ENCODE results near the gene AIFM2. TPM values are rescaled to one million over a fixed set of nuclear protein-coding genes. Genes with fewer than 3 reads are reported as not detected.

Gene AIFM2
- total RNA-seq, 5 donors from 2014 or later (not counting 1 experiment from before 2014, with no cell fraction given) = 3.2 to 5.8 (median 5.1) TPM

DNA sequence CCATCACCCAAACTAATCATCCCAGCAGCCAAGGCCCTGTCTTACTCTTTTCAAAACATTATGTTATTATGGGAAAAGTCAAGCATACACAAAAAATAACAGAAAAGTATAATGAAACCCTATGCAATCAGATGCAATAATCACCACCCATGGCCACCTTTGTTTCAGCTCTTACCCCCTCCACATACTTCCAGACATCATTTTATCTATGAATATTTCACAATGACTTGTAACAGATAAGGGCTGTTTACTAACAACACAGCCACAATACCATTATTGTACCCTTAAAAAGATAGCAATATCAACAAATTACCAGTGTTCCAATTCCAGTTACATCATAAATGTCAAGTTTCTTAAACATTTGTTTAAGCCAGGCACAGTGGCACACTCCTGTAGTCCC, 35.2 kb downstream of the AIFM2 start:
- no peak for ATAC-seq (replicated peaks in 1 of 4)
- H3K27ac ChIP-seq (ENCODE audit: low read length) = no peak overlapping the region
- H3K27me3 Mint-ChIP-seq = no peaks in the 10 kb centered on the region
- H3K36me3 ChIP-seq (ENCODE audit: control insufficient read depth in 2 of 2, extremely low read depth in 1 of 2, insufficient read depth in 1 of 2, low read length in 1 of 2) = peaks cover 0 to 57% of the 10 kb centered on the region in 2 donors
- peaks cover 32 to 42% (median 39%) of the 10 kb centered on the region in 3 donors for H3K4me1 Mint-ChIP-seq
- H3K36me3 Mint-ChIP-seq = peaks cover 48% of the 10 kb centered on the region
- H3K9me3 ChIP-seq = no peaks in the 10 kb centered on the region
- H3K4me1 ChIP-seq (ENCODE audit: control insufficient read depth in 1 of 2, extremely low read depth in 1 of 2, insufficient read depth in 2 of 2, low read length in 2 of 2) = peaks cover 12 to 23% of the 10 kb centered on the region in 2 experiments
- H3K27me3 ChIP-seq (replicated peaks in 1 of 2; ENCODE audit: control insufficient read depth in 2 of 2, extremely low read depth in 1 of 2, insufficient read depth in 2 of 2, low read length in 1 of 2) = no peaks in the 10 kb centered on the region
- DNase-seq = no peak
- H3K27ac Mint-ChIP-seq = no peak overlapping the region
- H3K4me3 Mint-ChIP-seq = no peak overlapping the region
- H3K4me3 ChIP-seq (ENCODE audit: control insufficient read depth in 1 of 2, extremely low read depth in 1 of 2, low read length in 1 of 2) = no peak overlapping the region
- H3K9me3 Mint-ChIP-seq = no peaks in the 10 kb centered on the region
- POLR2A ChIA-PET = no interaction called here
- CTCF ChIA-PET = no interaction called here

- Histone ChIP-seq H3K4me1 (ENCODE audit: control insufficient read depth in 1 of 2, extremely low read depth in 1 of 2, insufficient read depth in 2 of 2, low read length in 2 of 2) (peaks cover 13 to 29% of the 10 kb centered on the region in 2 experiments), H3K36me3 (ENCODE audit: control insufficient read depth in 2 of 2, extremely low read depth in 1 of 2, insufficient read depth in 1 of 2, low read length in 1 of 2) (peaks cover 0 to 55% of the 10 kb centered on the region in 2 donors), H3K27me3 (replicated peaks in 1 of 2; ENCODE audit: control insufficient read depth in 2 of 2, extremely low read depth in 1 of 2, insufficient read depth in 2 of 2, low read length in 1 of 2) (no peaks in the 10 kb centered on the region), H3K4me3 (ENCODE audit: control insufficient read depth in 1 of 2, extremely low read depth in 1 of 2, low read length in 1 of 2) (no peak overlapping the region), H3K9me3 (no peaks in the 10 kb centered on the region), H3K27ac (ENCODE audit: low read length) (no peak overlapping the region)
- ChIA-PET CTCF (no interaction called here), POLR2A (no interaction called here)
- peaks cover 38 to 48% (median 45%) of the 10 kb centered on the region in 3 donors for H3K4me1 Mint-ChIP-seq
- H3K27ac Mint-ChIP-seq = no peak overlapping the region
- no peak overlapping the region for H3K4me3 Mint-ChIP-seq
- no peaks in the 10 kb centered on the region for H3K27me3 Mint-ChIP-seq
- DNase-seq (no peak), ATAC-seq (replicated peaks in 1 of 4) (no peak)
- peaks cover 44% of the 10 kb centered on the region for H3K36me3 Mint-ChIP-seq
- 80% methylated on average over 2 of the region's 5 CpGs for WGBS (ENCODE audit: insufficient coverage)
- H3K9me3 Mint-ChIP-seq = no peaks in the 10 kb centered on the region
Observed at GRCh38 chr10:70096705-70097420, 35.8 kb downstream of the AIFM2 start.

- ATAC-seq (replicated peaks in 1 of 4) (no peak), DNase-seq (no peak)
- H3K4me3 Mint-ChIP-seq = no peak overlapping the region
- peak overlapping the region in 1 of 2 donors; percentile 46 for H3K27ac Mint-ChIP-seq
- Histone ChIP-seq H3K27me3 (replicated peaks in 1 of 2; ENCODE audit: control insufficient read depth in 2 of 2, extremely low read depth in 1 of 2, insufficient read depth in 2 of 2, low read length in 1 of 2) (no peaks in the 10 kb centered on the region), H3K36me3 (ENCODE audit: control insufficient read depth in 2 of 2, extremely low read depth in 1 of 2, insufficient read depth in 1 of 2, low read length in 1 of 2) (peaks cover 0 to 48% of the 10 kb centered on the region in 2 donors), H3K9me3 (no peaks in the 10 kb centered on the region), H3K27ac (ENCODE audit: low read length) (no peak overlapping the region), H3K4me3 (ENCODE audit: control insufficient read depth in 1 of 2, extremely low read depth in 1 of 2, low read length in 1 of 2) (no peak overlapping the region), H3K4me1 (ENCODE audit: control insufficient read depth in 1 of 2, extremely low read depth in 1 of 2, insufficient read depth in 2 of 2, low read length in 2 of 2) (peaks cover 17 to 34% of the 10 kb centered on the region in 2 experiments)
- POLR2A ChIA-PET = no interaction called here
- H3K9me3 Mint-ChIP-seq = no peaks in the 10 kb centered on the region
- 100% methylated on average over 1 of the region's 6 CpGs for WGBS (ENCODE audit: insufficient coverage)
- peaks cover 37% of the 10 kb centered on the region for H3K36me3 Mint-ChIP-seq
- CTCF ChIA-PET = interaction anchor here (0.6 to 1.5 kb wide), 4 partner anchors 14 to 97 kb away, joined by 3 to 4 read pairs (median 3); no protein-coding TSS in a partner anchor
- H3K27me3 Mint-ChIP-seq = no peaks in the 10 kb centered on the region
- H3K4me1 Mint-ChIP-seq = peaks cover 42 to 54% (median 49%) of the 10 kb centered on the region in 3 donors
Observed at GRCh38 chr10:70096016-70096704, 36.5 kb downstream of the AIFM2 start.

- no peaks in the 10 kb centered on the region for H3K27me3 Mint-ChIP-seq
- ChIA-PET CTCF (interaction anchor here (0.5 to 2.8 kb wide), 5 partner anchors 10 to 254 kb away, joined by 3 to 30 read pairs (median 5); partner anchors contain the start of gene TYSND1 (in 1 of the 2)), POLR2A (no interaction called here)
- no peaks in the 10 kb centered on the region for H3K9me3 Mint-ChIP-seq
- H3K27ac Mint-ChIP-seq = peak overlapping the region in 1 of 2 donors; percentile 96
- ATAC-seq (replicated peaks in 1 of 4) (no peak), DNase-seq (no peak)
- Histone ChIP-seq H3K27ac (ENCODE audit: low read length) (peak overlapping the region; percentile 88), H3K36me3 (ENCODE audit: control insufficient read depth in 2 of 2, extremely low read depth in 1 of 2, insufficient read depth in 1 of 2, low read length in 1 of 2) (peaks cover 0 to 30% of the 10 kb centered on the region in 2 donors), H3K4me3 (ENCODE audit: control insufficient read depth in 1 of 2, extremely low read depth in 1 of 2, low read length in 1 of 2) (peak overlapping the region in 1 of 2 donors; percentile 54), H3K27me3 (replicated peaks in 1 of 2; ENCODE audit: control insufficient read depth in 2 of 2, extremely low read depth in 1 of 2, insufficient read depth in 2 of 2, low read length in 1 of 2) (no peaks in the 10 kb centered on the region), H3K4me1 (ENCODE audit: control insufficient read depth in 1 of 2, extremely low read depth in 1 of 2, insufficient read depth in 2 of 2, low read length in 2 of 2) (peaks cover 17 to 34% of the 10 kb centered on the region in 2 experiments), H3K9me3 (no peaks in the 10 kb centered on the region)
- WGBS (ENCODE audit: insufficient coverage) = 100% methylated on average over 2 of the region's 2 CpGs
- H3K4me3 Mint-ChIP-seq = peak overlapping the region; percentile 18 to 90 (median 86)
- H3K36me3 Mint-ChIP-seq = peaks cover 24% of the 10 kb centered on the region
- H3K4me1 Mint-ChIP-seq = peaks cover 44 to 62% (median 58%) of the 10 kb centered on the region in 3 donors
Observed at GRCh38 chr10:70094250-70094649, 38.4 kb downstream of the AIFM2 start.

- peak in 17 of 35 experiments; percentile 1 to 61 (median 12) for DNase-seq
- Mint-ChIP-seq H3K4me1 (peaks cover 44 to 59% (median 58%) of the 10 kb centered on the region in 3 donors), H3K27ac (peak overlapping the region; percentile 96 to 98), H3K27me3 (no peaks in the 10 kb centered on the region), H3K36me3 (peaks cover 18% of the 10 kb centered on the region), H3K9me3 (no peaks in the 10 kb centered on the region), H3K4me3 (peak overlapping the region; percentile 86 to 90 (median 90))
- Histone ChIP-seq H3K36me3 (ENCODE audit: control insufficient read depth in 2 of 2, extremely low read depth in 1 of 2, insufficient read depth in 1 of 2, low read length in 1 of 2) (peaks cover 0 to 24% of the 10 kb centered on the region in 2 donors), H3K27ac (ENCODE audit: low read length) (peak overlapping the region; percentile 88), H3K9me3 (no peaks in the 10 kb centered on the region), H3K4me3 (ENCODE audit: control insufficient read depth in 1 of 2, extremely low read depth in 1 of 2, low read length in 1 of 2) (peak overlapping the region; percentile 42 to 54), H3K4me1 (ENCODE audit: control insufficient read depth in 1 of 2, extremely low read depth in 1 of 2, insufficient read depth in 2 of 2, low read length in 2 of 2) (peaks cover 17 to 34% of the 10 kb centered on the region in 2 experiments), H3K27me3 (replicated peaks in 1 of 2; ENCODE audit: control insufficient read depth in 2 of 2, extremely low read depth in 1 of 2, insufficient read depth in 2 of 2, low read length in 1 of 2) (no peaks in the 10 kb centered on the region)
- peak; percentile 72 to 79 (median 74) for ATAC-seq (replicated peaks in 1 of 4)
- CTCF ChIA-PET = interaction anchor here (1.0 to 2.8 kb wide), 4 partner anchors 9 to 52 kb away, joined by 3 to 30 read pairs (median 5); partner anchors contain the start of gene TYSND1 (in 1 of the 2)
- POLR2A ChIA-PET = interaction anchor here (0.8 to 1.3 kb wide), 3 partner anchors 20 to 77 kb away, joined by 4 to 18 read pairs (median 4); partner anchors contain the start of genes SAR1A (in 1 of the 2) and TYSND1 (in 1 of the 2)
- 15% methylated on average over 5 of the region's 9 CpGs for WGBS (ENCODE audit: insufficient coverage)
Observed at GRCh38 chr10:70093335-70093944, 39.2 kb downstream of the AIFM2 start.

DNA sequence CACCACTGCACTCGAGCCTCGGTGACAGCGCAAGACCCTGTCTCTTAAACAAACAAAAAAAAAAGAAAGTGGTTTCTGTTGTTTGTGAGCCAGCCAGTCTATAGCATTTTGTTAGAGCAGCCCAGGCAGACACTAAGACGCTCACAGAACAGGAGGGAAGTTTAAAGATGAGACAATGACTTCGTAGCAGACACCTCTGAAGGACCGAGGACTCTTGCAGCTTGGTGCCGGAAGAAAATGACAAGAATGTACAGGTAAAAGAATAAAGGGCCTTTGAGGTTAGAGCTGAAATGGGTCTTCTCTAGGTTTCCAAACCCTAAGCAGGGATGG, 40.3 kb downstream of the AIFM2 start:
- no peaks in the 10 kb centered on the region for H3K27me3 ChIP-seq (replicated peaks in 1 of 2; ENCODE audit: control insufficient read depth in 2 of 2, extremely low read depth in 1 of 2, insufficient read depth in 2 of 2, low read length in 1 of 2)
- peak; percentile 55 to 65 (median 59) for ATAC-seq (replicated peaks in 1 of 4)
- peak in 2 of 35 experiments; percentile 7 to 40 for DNase-seq
- peak overlapping the region; percentile 96 to 98 for H3K27ac Mint-ChIP-seq
- H3K36me3 Mint-ChIP-seq = peaks cover 14% of the 10 kb centered on the region
- ChIA-PET CTCF (interaction anchor here in 1 of 2 donors (2.8 kb wide), 1 partner anchor 53 kb away, joined by 30 read pairs; the partner anchor contains the start of gene TYSND1), POLR2A (interaction anchor here (0.6 to 1.1 kb wide), 3 partner anchors 21 to 842 kb away, joined by 3 to 4 read pairs (median 4); partner anchors contain the start of gene PPA1 (in 1 of the 2))
- H3K4me3 ChIP-seq (ENCODE audit: control insufficient read depth in 1 of 2, extremely low read depth in 1 of 2, low read length in 1 of 2) = peak overlapping the region; percentile 42 to 54
- H3K4me1 Mint-ChIP-seq = peaks cover 41 to 55% (median 54%) of the 10 kb centered on the region in 3 donors
- peak overlapping the region; percentile 86 to 90 (median 90) for H3K4me3 Mint-ChIP-seq
- peaks cover 17 to 34% of the 10 kb centered on the region in 2 experiments for H3K4me1 ChIP-seq (ENCODE audit: control insufficient read depth in 1 of 2, extremely low read depth in 1 of 2, insufficient read depth in 2 of 2, low read length in 2 of 2)
- 39% methylated on average over 4 of the region's 7 CpGs for whole genome bisulfite sequencing (ENCODE audit: insufficient coverage)
- H3K9me3 ChIP-seq = no peaks in the 10 kb centered on the region
- H3K27ac ChIP-seq (ENCODE audit: low read length) = peak overlapping the region; percentile 88
- no peaks in the 10 kb centered on the region for H3K27me3 Mint-ChIP-seq
- H3K9me3 Mint-ChIP-seq = no peaks in the 10 kb centered on the region
- peaks cover 0 to 22% of the 10 kb centered on the region in 2 donors for H3K36me3 ChIP-seq (ENCODE audit: control insufficient read depth in 2 of 2, extremely low read depth in 1 of 2, insufficient read depth in 1 of 2, low read length in 1 of 2)
